Smooth muscle cell (in vitro differentiated cells): Measurements from ENCODE around the gene CUEDC1. TPM values are rescaled to one million over a fixed set of nuclear protein-coding genes. Genes with fewer than 3 reads are reported as not detected.

Experiments used
- DNase-seq: peaks from one replicate; lab custom pipeline; 2025; ENCODE audit not compliant: unreplicated experiment; lab: John Stamatoyannopoulos, UW
- H2AFZ ChIP-seq: fragments of 200-600 bp; sonication (generic); 2 replicates; pipeline ENCODE4 v1.6.0; 2016; ENCODE audit warnings: antibody characterized with exemption, low read depth, mild to moderate bottlenecking
- H3F3A ChIP-seq: fragments of 200-600 bp; sonication (generic); 2 replicates; pipeline ENCODE4 v1.6.0; 2017; ENCODE audit warnings: antibody characterized with exemption, low read depth
- H3K27ac ChIP-seq: fragments of 200-600 bp; sonication (generic); 2 replicates; pipeline ENCODE4 v1.5.1; 2016; ENCODE audit warnings: low read depth, mild to moderate bottlenecking
- H3K27me3 ChIP-seq: fragments of 200-600 bp; sonication (generic); 2 replicates; pipeline ENCODE4 v1.6.1; 2016; ENCODE audit warnings: low read depth, mild to moderate bottlenecking
- H3K36me3 ChIP-seq: fragments of 200-600 bp; sonication (generic); 2 replicates; pipeline ENCODE4 v1.5.1; 2016; ENCODE audit warnings: low read depth
- H3K4me1 ChIP-seq: fragments of 200-600 bp; sonication (generic); 2 replicates; pipeline ENCODE4 v1.5.1; 2016; ENCODE audit warnings: low read depth
- H3K4me2 ChIP-seq: fragments of 200-600 bp; sonication (generic); 2 replicates; pipeline ENCODE4 v1.6.0; 2016; ENCODE audit warnings: mild to moderate bottlenecking
- H3K4me3 ChIP-seq: fragments of 200-600 bp; sonication (generic); 2 replicates; pipeline ENCODE4 v1.5.1; 2016; ENCODE audit warnings: mild to moderate bottlenecking
- H3K79me2 ChIP-seq: fragments of 200-600 bp; sonication (generic); 2 replicates; pipeline ENCODE4 v1.6.0; 2016; ENCODE audit warnings: low read depth, mild to moderate bottlenecking
- H3K9ac ChIP-seq: fragments of 200-600 bp; sonication (generic); 2 replicates; pipeline ENCODE4 v1.6.0; 2016; ENCODE audit warnings: low read depth
- H3K9me3 ChIP-seq: fragments of 200-600 bp; sonication (generic); replicated peaks from 2 replicates; pipeline ENCODE4 v1.5.1; 2016; ENCODE audit warnings: low read depth
- H4K20me1 ChIP-seq: fragments of 200-600 bp; sonication (generic); 2 replicates; pipeline ENCODE4 v1.6.0; 2016; ENCODE audit warnings: low read depth
- WGBS: methylation state at CpG from one replicate; pipeline ENCODE4 v1.1.7; 2016; ENCODE audit warnings: low lambda C conversion rate; 5-methylcytosine and 5-hydroxymethylcytosine counted together
- polyA plus RNA-seq: library from polyadenylated mRNA; unstranded; fragments of >200 nt; fragmentation: Nextera tagmentation; extraction: Ambion mirVana; gene quantifications from 2 replicates; pipeline ENCODE4 v1.2.1, GENCODE V29; 2016
- total RNA-seq: library from RNA; depleted of rRNA; stranded (reverse); fragments of >200 nt; gene quantifications from 2 replicates; pipeline ENCODE4 v1.2.3, GENCODE V29; 2014
- TF ChIP-seq, protein P1 (sequence below): fragments of 200-600 bp; sonication (generic); IDR thresholded peaks from 2 replicates; pipeline ENCODE4 v1.5.1; 2017; ENCODE audit warnings: borderline replicate concordance, mild to moderate bottlenecking, antibody characterized with exemption; ENCODE audit not compliant: insufficient read depth, poor library complexity, severe bottlenecking

The CUEDC1 gene
- total and polyA plus RNA-seq, 2 experiments from 2014 or later, result 11.1 to 11.7 TPM

DNA sequence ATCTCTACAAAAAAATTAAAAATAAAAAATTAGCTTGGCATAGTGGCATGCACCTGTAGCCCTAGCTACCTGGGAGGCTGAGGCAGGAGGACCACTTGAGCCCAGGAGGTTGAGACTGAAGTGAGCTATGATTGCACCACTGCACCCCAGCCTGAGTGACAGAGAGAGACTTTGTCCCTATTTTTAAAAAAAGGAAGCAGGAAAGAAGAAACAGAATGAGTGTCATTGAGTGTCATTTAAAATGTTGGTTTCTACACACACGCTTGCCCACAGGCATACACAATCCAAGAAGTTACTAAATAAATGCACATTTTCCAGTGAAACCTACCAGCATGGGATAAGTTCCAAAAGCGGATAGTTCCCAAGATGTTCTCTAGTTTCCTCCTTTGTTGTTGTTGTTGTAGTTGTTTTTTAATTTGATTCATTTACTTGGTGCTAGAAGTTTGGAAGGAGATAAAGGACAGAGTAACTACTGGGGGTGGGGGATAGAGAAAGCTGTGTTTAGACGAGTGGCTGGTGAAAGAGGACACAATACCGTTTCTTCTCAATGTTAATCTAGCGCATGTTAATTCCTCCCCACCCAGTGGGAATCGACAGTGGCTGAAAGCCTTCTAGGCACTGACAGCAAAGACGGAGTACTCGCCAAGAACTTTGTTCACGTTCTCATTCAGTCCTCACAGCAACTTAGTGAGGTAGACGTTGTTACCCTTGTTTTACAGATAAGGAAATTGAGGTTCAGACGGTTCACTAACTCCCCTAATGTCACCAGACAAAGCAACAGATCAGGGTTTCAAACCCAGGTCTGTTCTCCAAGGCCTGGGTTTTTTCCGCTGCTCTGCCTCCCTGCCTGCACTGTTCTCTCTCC, 122.7 kb downstream of the CUEDC1 start:
- 27% methylated on average over 12 of the region's 12 CpGs for WGBS
- H3K4me3 ChIP-seq, result peak overlapping the region; percentile 59

DNA sequence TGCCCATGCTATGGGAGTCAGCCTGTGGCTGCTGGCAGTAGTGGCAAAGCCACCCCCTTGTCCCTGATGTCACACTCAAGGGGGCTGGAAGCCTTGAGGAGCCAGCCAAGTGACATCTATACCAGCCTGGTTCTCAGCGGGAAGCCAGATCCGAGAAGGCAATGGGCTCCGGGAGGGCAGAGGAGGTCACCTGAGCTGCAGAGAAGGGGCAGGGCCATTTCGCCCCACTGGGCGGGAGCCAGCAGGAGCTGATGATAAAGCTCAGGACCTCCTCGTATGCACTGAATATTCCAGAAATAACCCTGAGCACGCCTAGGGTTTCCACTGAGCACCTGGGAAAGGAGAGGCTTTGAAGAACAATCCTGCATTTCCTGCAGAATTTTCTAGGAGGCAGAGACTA, 124.3 kb downstream of the CUEDC1 start:
- H3K79me2 ChIP-seq, result no peaks in the 10 kb centered on the region
- no peak overlapping the region for H3K27ac ChIP-seq
- TF ChIP-seq, protein P1, sequence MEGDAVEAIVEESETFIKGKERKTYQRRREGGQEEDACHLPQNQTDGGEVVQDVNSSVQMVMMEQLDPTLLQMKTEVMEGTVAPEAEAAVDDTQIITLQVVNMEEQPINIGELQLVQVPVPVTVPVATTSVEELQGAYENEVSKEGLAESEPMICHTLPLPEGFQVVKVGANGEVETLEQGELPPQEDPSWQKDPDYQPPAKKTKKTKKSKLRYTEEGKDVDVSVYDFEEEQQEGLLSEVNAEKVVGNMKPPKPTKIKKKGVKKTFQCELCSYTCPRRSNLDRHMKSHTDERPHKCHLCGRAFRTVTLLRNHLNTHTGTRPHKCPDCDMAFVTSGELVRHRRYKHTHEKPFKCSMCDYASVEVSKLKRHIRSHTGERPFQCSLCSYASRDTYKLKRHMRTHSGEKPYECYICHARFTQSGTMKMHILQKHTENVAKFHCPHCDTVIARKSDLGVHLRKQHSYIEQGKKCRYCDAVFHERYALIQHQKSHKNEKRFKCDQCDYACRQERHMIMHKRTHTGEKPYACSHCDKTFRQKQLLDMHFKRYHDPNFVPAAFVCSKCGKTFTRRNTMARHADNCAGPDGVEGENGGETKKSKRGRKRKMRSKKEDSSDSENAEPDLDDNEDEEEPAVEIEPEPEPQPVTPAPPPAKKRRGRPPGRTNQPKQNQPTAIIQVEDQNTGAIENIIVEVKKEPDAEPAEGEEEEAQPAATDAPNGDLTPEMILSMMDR, result no peak
- H3K4me2 ChIP-seq, result no peak overlapping the region
- H3K9ac ChIP-seq, result no peak overlapping the region
- no peak for DNase-seq
- H3K36me3 ChIP-seq, result no peaks in the 10 kb centered on the region
- no peak overlapping the region for H2AFZ ChIP-seq
- no peaks in the 10 kb centered on the region for H4K20me1 ChIP-seq
- H3K4me1 ChIP-seq, result peaks cover 9% of the 10 kb centered on the region
- no peak overlapping the region for H3K4me3 ChIP-seq
- 93% methylated on average over 7 of the region's 7 CpGs for WGBS
- peaks cover 6% of the 10 kb centered on the region for H3F3A ChIP-seq
- no peaks in the 10 kb centered on the region for H3K27me3 ChIP-seq
- no peaks in the 10 kb centered on the region for H3K9me3 ChIP-seq

More for the DNA sequence above, 122.7 kb downstream of the CUEDC1 start:
- Histone ChIP-seq H3K27me3 (no peaks in the 10 kb centered on the region), H3K9me3 (no peaks in the 10 kb centered on the region), H4K20me1 (no peaks in the 10 kb centered on the region), H3K36me3 (no peaks in the 10 kb centered on the region), H2AFZ (peak overlapping the region; percentile 61), H3K27ac (peak overlapping the region; percentile 30), H3K9ac (no peak overlapping the region), H3K4me2 (peak overlapping the region; percentile 90), H3K4me1 (peaks cover 9% of the 10 kb centered on the region), H3K79me2 (no peaks in the 10 kb centered on the region), H3F3A (peaks cover 6% of the 10 kb centered on the region)
- DNase-seq, result no peak
- TF ChIP-seq, protein P1, result no peak

DNA sequence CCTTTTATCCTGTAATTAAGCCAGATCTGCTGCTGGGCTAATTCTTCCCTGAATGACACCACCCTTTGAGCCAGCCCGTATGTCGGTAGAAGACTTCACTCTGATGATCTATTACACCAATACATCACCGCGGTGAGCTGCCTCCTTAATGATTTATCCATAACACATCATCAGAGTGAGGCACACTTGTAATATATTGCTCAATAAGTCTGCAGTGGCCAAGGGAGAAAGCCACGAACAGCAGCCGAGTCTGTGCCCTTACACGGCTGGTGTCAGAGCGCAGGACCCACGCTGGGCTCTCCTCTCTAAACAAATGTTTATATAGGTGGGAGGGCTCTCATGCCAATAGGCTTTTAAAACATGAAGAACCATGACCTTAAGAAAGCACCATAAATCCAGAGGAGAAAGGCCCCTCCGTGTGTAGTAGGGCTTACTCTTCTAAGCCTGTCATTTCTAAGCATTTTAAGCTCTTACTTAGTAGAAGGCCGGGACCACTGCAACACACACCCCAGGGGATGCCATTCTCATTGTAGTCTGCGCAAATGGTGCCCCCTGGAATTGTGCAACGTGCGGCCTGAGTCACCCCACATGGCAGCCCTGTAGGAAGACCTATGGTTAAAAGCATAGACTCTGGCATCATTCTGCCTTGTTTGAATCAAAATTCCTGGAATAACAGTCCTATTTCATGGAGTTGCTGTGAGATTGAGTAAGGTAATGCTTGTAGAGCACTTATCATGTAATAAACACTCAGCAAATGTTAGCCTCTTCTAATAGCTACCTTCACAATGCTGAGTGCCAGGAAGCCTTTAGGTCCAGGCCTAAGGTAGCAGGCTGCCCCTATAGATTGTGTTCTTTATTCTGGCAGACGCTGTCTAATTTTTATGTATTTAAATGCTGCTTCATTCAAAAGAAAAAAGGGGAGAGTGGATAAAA, 131.5 kb downstream of the CUEDC1 start:
- TF ChIP-seq, protein P1, result no peak
- Histone ChIP-seq H3K9me3 (no peaks in the 10 kb centered on the region), H3K4me1 (peaks cover 11% of the 10 kb centered on the region), H3F3A (no peaks in the 10 kb centered on the region), H3K27me3 (no peaks in the 10 kb centered on the region), H3K36me3 (no peaks in the 10 kb centered on the region), H3K4me3 (no peak overlapping the region), H2AFZ (no peak overlapping the region), H3K79me2 (no peaks in the 10 kb centered on the region), H3K4me2 (no peak overlapping the region), H3K27ac (peak overlapping the region; percentile 40), H3K9ac (no peak overlapping the region), H4K20me1 (no peaks in the 10 kb centered on the region)
- no peak for DNase-seq
- 71% methylated on average over 15 of the region's 15 CpGs for WGBS
